IPS DF 4.7 (cell line): Measurements from ENCODE around the gene TSPAN9.

Experiments used
- DNase-seq: peaks from one replicate; pipeline ENCODE4 v3.0.0-alpha.2; 2013; ENCODE audit warnings: low spot score; ENCODE audit errors: extremely low read depth

TSPAN9 gene

DNA sequence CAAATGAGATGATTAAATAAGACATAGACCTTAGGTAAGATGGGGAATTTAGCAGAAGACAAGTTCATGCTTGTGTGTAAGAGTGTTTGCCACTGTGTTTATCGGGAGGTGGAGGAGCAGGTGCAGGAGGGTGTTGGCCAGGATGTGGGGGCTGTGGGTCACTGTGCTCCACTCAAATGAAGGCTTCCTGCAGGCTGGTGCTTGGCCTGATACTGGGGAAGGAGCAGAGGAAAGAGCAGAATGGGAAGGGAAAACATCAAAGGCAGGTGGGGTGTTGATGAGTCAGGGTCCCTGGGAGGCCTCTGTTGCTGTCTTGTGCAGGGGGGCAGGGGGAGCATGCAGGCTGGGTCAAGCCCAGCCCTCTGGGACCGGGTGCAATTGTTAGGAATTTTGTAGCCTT, 126.5 kb downstream of the TSPAN9 start:
- DNase-seq = no peak

GRCh38 chr12:3204143-3204542, 127.0 kb downstream of the TSPAN9 start:
- no peak for DNase-seq

DNA sequence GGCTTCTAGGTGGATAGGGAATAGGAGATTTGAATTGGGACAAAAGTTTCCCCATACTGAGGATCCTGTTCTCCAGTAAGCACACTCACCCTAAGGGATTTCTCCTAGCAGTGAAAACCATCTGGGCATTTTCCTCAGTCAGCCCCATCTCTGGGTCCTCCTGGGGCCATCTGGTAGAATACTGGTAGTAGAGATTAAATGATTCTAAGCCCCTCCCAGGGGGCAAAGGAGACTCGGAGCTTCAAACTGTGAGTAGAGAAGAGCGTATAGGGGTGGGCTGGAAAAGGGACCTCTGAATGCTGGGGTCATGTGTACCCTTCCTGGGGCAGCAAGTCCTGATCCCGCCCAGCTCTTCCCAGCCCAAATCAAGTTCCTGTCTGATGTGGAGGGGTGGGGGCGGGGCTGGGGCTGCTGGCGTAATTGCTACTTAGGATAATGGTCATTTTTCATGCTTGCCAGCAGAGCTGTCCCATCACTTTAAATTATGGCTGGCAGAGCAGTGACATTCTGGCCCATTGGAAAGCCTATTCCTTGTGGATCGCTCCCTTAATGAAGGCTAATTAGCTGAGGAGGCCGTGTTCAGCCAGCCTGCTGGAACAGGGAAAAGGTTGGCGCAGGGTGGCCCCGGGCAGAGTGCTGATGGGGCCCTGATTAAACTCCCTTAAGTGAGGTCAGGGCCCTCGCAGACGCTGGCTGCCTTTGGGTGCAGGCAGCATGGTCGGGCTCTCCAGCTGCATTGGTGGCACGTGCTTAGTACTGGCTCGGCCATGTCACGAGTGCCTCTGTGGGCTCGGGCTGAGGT, 127.8 kb downstream of the TSPAN9 start:
- DNase-seq = no peak

DNA sequence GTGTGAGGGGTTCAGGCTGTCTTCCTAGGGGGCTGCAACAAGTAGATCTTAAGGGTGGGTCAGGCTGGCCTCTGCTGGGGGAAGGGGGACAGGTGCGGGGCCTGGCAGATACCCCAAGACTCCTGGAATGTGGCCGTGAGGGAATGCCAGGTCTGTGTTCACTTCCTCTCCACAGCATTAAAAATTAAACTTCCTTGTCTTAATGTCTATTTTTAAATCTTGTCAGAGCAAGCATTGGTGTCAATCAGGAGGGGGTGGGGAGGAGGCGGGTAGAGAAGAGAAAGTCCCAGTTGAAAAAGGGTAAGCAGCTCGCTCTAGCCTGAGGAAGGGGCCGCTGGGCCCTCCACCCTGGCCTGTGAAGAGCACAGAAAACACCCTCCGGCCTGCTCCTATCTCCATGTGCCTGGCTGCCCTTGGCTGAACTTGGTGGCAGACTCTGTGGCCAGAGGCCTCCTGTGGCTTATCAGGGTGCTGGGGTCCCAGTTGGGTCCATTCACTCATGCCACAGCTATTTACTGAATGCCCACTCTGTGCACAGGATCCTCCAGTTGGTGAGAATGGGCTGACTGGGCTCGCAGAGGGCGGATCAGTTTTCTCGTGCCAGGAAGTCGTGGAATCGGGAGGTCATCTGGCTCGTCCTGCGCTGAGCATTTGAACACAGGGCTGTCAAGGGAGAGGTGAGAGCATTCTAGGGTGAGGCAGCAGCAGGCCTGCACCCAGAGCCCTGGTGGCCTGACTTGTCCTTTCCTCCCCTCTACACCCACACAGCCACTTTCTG, 128.8 kb downstream of the TSPAN9 start:
- DNase-seq = no peak

GRCh38 chr12:3206536-3207072, 129.4 kb downstream of the TSPAN9 start:
- no peak for DNase-seq

DNA sequence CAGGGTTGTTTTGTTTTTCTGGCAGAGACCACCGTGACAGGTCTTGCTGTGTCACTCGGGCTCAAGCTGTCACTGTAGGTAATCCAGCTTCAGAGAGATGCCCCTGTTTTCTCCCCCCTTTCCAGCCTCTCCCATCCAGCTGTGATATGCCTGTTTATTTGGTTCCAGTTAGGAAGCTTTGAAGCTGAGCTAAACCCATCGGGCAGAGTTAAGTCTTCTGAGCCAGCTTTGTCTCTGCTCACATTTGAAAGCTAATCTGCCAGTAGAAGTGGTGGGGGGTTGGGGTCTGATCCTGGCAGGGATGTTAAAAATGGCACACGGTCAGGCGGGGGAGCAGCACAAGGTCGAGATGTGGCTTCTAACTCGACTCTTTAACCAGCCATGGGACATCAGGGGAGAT, 130.0 kb downstream of the TSPAN9 start:
- DNase-seq = no peak

GRCh38 chr12:3207858-3208257, 130.7 kb downstream of the TSPAN9 start:
- no peak for DNase-seq

- no peak for DNase-seq
Measured at GRCh38 chr12:3213188-3213587, 136.0 kb downstream of the TSPAN9 start.

- no peak for DNase-seq
Measured at GRCh38 chr12:3213768-3214167, 136.6 kb downstream of the TSPAN9 start.

DNA sequence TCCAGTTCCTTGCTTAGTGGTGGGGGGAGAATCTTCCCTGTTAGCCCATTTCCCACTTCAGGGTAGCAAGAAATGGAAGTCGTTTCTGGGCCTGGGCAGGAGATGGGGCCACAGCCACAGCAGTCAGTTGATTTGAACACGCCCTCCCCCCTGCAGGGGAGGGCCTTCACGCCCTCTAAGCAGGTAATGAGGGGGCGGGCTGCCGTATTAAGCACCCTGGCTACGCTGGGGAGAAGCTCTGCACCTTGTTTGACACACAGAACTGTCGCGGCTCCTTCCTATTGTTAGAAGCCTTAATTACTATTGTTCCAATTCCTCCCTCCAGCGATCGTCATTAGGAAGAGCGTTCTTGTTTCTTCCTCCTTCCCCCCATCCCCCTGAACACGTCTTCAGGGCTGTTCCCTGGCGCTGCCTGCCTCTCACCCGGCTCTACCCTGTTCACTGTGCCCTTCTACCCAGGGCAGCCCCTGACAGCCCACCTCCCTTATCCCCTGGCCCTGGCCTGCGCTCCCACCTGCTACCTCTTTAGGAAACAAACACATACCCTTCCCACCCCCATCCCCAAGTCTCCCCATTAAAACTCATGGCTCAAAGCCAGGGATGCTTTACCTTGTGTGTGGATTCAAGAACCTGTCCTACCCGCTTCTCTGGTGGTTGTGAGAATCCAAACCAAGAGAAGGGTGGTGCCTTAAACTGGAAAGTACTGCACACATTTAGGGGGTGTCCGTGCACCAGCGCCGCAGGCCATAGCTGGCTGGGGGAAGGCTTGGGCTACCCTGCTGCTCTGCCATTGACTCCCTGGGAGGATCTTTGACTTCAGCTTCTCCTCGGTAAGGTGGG, 137.6 kb downstream of the TSPAN9 start:
- DNase-seq = no peak

GRCh38 chr12:3215410-3215975, 138.3 kb downstream of the TSPAN9 start:
- no peak for DNase-seq

DNA sequence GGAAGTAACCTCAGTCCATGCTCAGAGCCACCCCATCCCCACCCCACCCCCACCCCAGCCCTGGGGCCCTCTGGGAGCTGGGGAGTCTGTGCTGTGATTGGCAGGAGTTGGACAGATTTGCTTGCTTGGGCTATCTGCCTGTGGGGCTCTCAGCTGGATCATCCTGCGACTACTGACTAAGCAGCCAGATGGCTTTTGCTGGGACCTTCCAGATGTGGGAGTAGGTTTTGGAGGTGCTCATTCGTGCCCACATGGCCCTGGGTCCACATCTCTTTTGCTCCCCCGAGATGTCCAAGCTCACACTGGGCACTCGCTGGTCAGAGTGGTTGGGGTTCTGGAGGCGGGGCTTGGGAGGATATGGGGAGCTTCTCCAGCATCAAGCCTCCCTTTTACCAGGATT, 138.9 kb downstream of the TSPAN9 start:
- no peak for DNase-seq

- no peak for DNase-seq
Measured at GRCh38 chr12:3216726-3217682, 139.8 kb downstream of the TSPAN9 start.

- DNase-seq = no peak
Measured at GRCh38 chr12:3217683-3218079, 140.5 kb downstream of the TSPAN9 start.

DNA sequence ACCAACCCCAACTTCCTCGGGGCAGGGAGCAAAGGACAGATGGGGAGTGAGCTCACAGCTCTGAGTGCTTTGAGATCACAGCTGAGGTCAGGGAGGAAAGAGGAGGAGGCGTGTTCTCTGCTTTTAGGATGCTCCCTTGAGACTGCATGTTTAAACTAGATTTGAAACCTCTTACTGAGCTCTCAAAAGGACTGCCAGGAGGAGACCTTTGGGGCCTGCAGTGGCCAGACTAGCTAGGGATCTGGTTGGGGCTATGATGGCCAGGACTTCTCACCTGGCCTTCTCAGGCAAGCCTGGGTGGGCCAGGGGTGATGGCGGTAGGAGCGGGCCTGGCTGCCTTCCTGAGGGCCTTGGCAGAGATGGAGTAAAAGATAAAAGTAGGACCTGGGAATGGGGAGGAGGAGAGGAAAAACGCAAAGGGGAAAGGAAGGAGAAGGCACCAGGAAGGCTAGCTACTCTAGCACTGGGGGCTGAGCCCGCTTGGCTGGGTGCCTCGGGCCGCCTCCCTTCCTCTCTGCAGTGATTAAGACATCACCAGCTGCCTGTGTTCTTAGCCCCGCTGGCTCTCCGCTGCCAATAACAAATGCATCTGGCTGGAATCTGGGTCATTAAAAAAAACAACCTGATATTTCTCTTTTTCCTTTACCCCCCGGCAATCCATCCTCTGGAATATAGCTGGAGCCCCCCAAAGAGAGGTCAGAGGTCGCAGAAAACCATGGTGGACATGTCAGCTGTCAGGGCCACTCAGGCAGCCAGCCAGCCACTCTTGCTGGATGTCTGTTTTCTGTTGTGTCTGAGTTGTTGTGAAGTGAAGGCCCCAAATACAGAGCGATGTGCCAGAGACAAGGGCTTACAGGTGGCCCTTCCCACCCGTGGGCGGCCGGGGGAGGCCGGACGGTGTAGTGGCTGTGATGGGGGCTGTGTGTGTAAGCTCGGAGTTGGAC, 141.3 kb downstream of the TSPAN9 start:
- no peak for DNase-seq

DNA sequence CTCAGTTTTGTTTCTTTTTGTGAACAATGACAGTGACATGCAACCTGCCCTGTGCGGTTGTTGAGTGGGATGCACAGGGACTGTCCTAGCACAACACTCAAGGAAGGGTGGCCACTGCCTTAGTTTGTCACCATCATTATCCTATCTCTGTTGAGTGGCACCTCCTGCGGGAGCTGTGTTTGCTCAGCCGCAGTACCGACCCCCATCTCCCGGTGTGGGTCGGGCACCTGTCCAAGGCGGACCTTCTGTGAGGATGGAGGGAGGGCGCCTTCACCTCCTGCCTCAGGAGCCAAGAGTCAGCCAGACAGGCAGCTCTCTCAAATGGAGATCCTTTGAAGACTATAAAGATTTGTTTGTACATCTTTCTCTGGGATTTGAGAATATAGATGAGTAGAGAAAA, 142.1 kb downstream of the TSPAN9 start:
- no peak for DNase-seq

DNA sequence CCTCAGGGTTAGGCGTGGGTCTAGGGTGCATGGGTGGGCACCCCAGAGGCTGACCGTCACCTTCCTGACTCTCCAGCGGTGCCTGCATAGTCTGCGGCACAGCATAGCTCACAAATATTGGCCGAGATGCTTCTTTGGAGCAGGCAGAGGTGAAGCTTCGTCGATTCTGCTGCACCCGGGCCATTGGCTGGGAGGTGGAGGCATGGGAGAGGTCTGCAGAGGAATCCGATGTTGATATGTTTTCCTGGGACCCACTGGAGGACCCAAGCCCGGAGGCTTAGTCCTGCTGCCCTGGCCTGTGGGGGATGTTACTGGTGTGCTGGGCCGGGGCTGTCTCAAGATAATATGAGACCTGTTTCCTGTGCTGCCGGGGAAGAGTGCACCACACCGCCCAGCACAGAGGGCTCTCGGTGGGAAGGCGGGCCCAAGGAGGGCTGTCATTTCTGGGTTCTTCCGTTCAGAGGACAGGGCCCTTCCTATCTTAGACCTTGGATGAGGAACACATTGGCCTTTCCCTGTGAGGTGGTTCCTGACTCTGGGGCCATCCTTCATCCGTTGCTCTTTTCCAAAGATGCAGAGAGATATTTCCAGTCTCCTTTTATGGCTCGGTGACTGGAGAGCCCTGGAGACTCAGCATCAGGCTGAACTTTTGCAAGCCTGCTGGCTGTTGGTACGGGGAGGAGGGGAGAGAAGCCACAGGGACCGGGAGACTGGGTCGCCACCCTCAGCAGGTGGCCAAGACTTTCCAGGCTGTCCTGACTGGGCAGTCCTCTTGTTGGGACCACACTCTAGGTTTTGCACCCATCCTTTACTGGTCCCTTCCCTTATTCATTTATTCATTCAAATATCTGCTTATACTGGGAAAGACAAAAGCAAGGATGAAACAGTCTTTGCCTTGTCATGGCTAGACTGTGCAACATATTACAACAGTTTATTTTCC, 143.5 kb downstream of the TSPAN9 start:
- DNase-seq = no peak

DNA sequence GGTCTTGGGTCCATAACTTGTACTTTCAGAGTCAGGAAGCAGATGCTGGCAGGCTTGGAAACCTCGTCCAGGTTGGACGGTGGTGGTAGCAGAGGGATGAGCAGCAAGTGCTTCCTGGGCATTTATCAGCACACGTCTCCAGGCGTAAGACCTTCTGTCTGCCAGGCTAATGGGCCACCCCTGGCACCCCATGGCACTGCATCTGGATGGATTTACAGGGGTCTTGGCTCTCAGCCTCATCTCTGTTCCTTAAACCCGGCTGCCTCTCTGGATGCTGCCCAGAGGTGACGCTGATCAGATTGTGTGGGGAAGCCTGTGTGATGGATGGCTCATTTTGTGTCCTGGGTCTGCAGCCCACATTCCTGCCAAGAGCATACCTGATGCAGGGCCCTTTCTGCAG, 145.1 kb downstream of the TSPAN9 start:
- no peak for DNase-seq
